GM12878 (cell line): ENCODE data around the gene SLC38A2. TPM values are rescaled to one million over a fixed set of nuclear protein-coding genes. Genes with fewer than 3 reads are reported as not detected.

Experiments
- BRCA1 ChIP-seq: IDR thresholded peaks from 2 replicates; pipeline ENCODE4 v1.6.1; 2011; ENCODE audit warnings: low read depth, low read length, improper control_type of control experiment
- CEBPB ChIP-seq, 2 experiments: fragments of 150-350 bp in 1 of 2; IDR thresholded peaks; 2 replicates each; pipeline ENCODE4 v1.6.1; 2012 to 2014; ENCODE audit warnings: low read depth in 2 of 2, low read length in 2 of 2, borderline replicate concordance in 1 of 2, inconsistent platforms in 1 of 2
- EED ChIP-seq: sonication (generic); IDR thresholded peaks from 2 replicates; pipeline ENCODE4 v1.6.1; 2016; ENCODE audit warnings: antibody characterized with exemption, low read depth
- EZH2 ChIP-seq: IDR thresholded peaks from 2 replicates; pipeline ENCODE4 v1.6.1; 2012; ENCODE audit warnings: low read depth, mild to moderate bottlenecking, control low read depth, inconsistent platforms, low read length, borderline replicate concordance; ENCODE audit not compliant: control insufficient read depth
- IKZF2 ChIP-seq, 2 experiments: fragments of 450-650 bp; IDR thresholded peaks; 2 replicates each; pipeline ENCODE4 v1.6.1; 2017; ENCODE audit warnings: mild to moderate bottlenecking in 2 of 2, moderate library complexity in 2 of 2
- MEF2A ChIP-seq: IDR thresholded peaks from 2 replicates; pipeline ENCODE4 v1.6.1; 2011; ENCODE audit warnings: low read depth, mild to moderate bottlenecking, low read length, moderate library complexity; ENCODE audit not compliant: insufficient read depth
- SMARCA5 ChIP-seq: fragments of 450-650 bp; IDR thresholded peaks from 2 replicates; pipeline ENCODE4 v1.6.1; 2017; ENCODE audit warnings: mild to moderate bottlenecking
- SP1 ChIP-seq: IDR thresholded peaks from one replicate; pipeline ENCODE4 v1.6.1; 2011; ENCODE audit warnings: low read depth, low read length
- polyA plus RNA-seq, 11 experiments: library from polyadenylated mRNA; depleted of rRNA in 4 of 11; unstranded in 6 of 11; stranded (reverse) in 5 of 11; fragments of >200 nt; fragmentation: Nextera tagmentation in 4 of 11; fragmentation: Illumina TruSeq in 1 of 11; extraction: Ambion mirVana in 4 of 11; extraction: Trizol in 1 of 11; gene quantifications; 1 replicate in 1 of 11; 2 replicates in 10 of 11; pipeline versions ENCODE4 v1.2.1 to v1.2.3, GENCODE V29; 2011 to 2016; ENCODE audit warnings: inconsistent platforms in 2 of 11, missing spikeins in 2 of 11, low read depth in 1 of 11
- total RNA-seq, 4 experiments: library from RNA; depleted of rRNA in 3 of 4; stranded (reverse); fragments of >200 nt in 3 of 4; fragmentation: Illumina TruSeq in 1 of 4; extraction: Trizol in 1 of 4; gene quantifications; 2 replicates each; pipeline versions ENCODE4 v1.2.1 to v1.2.3, GENCODE V29; 2013 to 2021
- TF ChIP-seq, protein P1 (sequence below): fragments of 150-350 bp; IDR thresholded peaks from 2 replicates; pipeline ENCODE4 v1.6.1; 2016; ENCODE audit warnings: low read depth, low read length
- TF ChIP-seq, protein P2 (sequence below): fragments of 450-650 bp; IDR thresholded peaks from 2 replicates; pipeline ENCODE4 v1.6.1; 2017; ENCODE audit warnings: borderline replicate concordance

The SLC38A2 gene
- total and polyA plus RNA-seq, 10 of the 15 experiments (the other 5 are each of a cell fraction or from before 2014, with no cell fraction given), result 36.2 to 118 (median 79.8) TPM

DNA sequence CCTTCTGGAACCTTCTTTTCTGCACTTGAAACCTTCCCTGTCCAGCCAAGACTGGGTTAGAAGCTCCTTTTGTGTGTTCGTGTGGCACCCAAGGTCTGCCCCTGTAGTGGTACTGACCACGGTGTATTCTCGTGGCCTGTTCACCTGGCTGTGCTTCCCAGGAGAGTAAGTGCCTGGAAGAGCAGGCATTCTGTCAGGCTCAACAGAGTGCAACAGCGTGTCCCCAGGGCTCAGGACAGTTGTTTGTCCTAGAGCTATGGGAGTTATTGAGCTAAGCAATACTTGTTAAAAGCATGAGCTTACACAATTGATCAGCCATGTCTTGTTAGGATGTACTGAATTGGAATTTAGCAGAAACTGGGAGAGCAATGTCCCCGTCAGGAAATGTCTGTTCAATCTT lies 12.9 kb upstream of the SLC38A2 start (continued):
- TF ChIP-seq, protein P1, sequence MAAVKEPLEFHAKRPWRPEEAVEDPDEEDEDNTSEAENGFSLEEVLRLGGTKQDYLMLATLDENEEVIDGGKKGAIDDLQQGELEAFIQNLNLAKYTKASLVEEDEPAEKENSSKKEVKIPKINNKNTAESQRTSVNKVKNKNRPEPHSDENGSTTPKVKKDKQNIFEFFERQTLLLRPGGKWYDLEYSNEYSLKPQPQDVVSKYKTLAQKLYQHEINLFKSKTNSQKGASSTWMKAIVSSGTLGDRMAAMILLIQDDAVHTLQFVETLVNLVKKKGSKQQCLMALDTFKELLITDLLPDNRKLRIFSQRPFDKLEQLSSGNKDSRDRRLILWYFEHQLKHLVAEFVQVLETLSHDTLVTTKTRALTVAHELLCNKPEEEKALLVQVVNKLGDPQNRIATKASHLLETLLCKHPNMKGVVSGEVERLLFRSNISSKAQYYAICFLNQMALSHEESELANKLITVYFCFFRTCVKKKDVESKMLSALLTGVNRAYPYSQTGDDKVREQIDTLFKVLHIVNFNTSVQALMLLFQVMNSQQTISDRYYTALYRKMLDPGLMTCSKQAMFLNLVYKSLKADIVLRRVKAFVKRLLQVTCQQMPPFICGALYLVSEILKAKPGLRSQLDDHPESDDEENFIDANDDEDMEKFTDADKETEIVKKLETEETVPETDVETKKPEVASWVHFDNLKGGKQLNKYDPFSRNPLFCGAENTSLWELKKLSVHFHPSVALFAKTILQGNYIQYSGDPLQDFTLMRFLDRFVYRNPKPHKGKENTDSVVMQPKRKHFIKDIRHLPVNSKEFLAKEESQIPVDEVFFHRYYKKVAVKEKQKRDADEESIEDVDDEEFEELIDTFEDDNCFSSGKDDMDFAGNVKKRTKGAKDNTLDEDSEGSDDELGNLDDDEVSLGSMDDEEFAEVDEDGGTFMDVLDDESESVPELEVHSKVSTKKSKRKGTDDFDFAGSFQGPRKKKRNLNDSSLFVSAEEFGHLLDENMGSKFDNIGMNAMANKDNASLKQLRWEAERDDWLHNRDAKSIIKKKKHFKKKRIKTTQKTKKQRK, result no peak
- TF ChIP-seq SMARCA5, result 0 out of 2 replicates have a peak, but pooled peaks have one; percentile 21
- no peak for TF ChIP-seq MEF2A
- peak in 1 of 2 experiments; percentile 24; a peak in 1 of 4 replicates for TF ChIP-seq IKZF2 (IDR thresholded peaks at IDR 0.05)
- TF ChIP-seq CEBPB (IDR thresholded peaks at IDR 0.05; ENCODE audit: borderline replicate concordance in 1 of 2, low read depth in 2 of 2, low read length in 2 of 2), result no peak
- TF ChIP-seq BRCA1, result no peak
- TF ChIP-seq EED, result no peak
- TF ChIP-seq, protein P2, sequence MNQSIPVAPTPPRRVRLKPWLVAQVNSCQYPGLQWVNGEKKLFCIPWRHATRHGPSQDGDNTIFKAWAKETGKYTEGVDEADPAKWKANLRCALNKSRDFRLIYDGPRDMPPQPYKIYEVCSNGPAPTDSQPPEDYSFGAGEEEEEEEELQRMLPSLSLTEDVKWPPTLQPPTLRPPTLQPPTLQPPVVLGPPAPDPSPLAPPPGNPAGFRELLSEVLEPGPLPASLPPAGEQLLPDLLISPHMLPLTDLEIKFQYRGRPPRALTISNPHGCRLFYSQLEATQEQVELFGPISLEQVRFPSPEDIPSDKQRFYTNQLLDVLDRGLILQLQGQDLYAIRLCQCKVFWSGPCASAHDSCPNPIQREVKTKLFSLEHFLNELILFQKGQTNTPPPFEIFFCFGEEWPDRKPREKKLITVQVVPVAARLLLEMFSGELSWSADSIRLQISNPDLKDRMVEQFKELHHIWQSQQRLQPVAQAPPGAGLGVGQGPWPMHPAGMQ, result no peak
- no peak for TF ChIP-seq EZH2
- TF ChIP-seq SP1, result no peak
